Nucleus accumbens (tissue), 56 donors: ENCODE measurements around the gene HEATR9.

ENCODE experiments used
- DNase-seq, 56 donors: peaks; one replicate each; lab custom pipeline; 2025; lab: John Stamatoyannopoulos, UW

Gene HEATR9

DNA sequence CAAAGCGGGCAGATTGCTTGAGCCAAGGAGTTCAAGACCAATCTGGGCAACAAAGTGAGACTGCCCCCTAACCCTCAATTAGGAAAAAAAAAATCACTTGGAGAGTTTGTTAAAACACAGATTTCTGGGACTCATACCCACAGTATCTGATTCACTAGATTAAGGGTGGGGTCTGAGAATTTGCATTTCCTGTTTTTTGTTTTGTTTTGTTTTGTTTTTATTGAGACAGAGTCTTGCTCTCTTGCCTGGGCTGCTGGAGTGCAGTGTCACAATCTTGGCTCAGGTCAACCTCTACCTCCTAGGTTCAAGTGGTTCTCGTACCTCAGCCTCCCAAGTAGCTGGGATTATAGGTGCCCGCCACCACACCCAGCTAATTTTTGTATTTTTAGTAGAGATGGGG, 1.1 kb downstream of the HEATR9 start:
- no peak for DNase-seq

DNA sequence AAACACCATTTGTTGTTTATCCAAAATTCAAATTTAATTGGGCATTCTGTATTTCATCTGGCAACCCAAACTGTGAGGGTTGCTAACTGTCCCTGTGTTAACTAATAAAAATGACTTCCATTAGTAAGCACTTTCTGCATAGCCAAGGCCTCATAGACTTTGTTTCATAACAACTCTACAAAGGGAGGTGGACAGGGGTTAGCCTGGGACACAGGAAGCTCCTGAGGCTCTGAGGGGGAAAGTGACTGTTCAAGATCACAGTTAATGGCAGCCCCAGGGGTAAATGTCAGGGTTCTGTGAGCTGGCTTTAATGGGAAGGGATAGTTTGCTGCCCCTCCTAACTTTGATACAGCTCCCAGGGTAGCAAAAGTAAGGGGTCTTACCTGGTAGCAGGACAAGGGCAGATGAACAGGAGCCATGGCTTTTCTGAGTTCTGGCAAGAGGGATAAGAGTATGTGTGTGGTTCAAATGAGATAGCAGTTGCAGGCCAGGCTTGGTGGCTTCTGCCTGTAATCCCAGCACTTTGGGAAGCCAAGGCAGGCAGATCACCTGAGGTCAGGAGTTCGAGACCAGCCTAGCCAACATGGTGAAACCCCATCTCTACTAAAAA, 2.2 kb downstream of the HEATR9 start:
- DNase-seq: no peak

DNA sequence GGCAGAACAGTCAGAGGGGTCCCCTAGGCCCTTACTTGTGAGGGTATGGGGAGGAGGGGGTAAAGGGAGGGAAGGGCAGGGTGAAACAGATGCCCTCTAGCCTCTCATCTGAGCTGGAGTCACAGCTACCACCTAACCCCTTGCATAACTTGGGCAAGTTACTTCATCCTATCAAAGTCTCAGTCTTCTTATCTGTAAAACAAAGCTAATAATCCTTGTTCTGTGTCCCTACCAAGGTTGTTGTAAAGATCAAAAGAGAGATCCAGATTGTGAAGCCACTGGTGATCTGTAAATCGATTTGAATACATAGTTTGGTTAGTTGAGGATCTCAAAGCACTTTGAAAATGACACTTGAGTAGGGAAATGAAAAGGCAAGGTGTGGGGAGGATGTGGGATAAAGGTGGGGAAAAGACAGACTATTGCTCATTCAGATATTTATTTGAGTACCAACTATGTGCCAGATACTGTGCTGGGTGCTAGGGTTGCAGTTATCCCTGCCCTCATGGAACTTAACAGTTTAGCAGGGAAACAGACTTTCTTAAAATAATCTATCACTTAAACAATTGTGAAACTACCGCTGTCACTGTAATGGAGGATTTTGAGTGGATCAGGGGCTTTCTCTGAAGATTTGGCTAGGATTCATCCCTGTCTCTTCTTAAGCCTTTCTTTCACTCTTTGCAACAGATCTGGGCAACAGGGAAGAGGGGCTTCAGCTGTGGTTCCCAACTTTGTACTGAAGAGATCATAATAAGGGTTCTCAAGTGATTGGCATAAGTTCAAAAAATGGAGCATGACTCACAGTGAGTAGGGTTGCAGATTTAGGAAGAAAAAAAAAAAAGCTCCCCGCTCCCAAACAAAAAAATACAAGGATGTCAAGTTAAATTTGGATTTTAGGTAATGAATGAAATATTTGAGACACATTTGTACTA, 3.0 kb downstream of the HEATR9 start:
- DNase-seq: no peak

DNA sequence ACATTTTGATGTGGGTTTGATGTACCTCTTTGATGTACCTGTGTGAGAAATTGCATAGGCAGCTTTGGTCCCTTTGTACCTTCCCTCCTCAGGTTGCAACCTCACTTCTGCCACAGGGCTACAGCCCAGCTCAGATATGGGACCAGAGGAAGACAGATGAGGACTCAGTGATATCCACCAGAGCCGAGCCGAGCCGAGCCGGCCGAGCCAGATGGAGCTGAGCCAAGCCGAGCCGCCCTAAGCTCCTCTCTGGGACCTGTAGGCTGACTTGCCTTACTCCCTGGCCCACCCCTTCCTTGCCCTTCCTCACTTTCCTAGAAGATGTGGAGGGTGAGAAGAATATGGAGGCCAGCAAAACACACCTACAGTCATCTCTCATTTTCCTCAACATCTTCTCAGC, 3.8 kb downstream of the HEATR9 start:
- no peak for DNase-seq

DNA sequence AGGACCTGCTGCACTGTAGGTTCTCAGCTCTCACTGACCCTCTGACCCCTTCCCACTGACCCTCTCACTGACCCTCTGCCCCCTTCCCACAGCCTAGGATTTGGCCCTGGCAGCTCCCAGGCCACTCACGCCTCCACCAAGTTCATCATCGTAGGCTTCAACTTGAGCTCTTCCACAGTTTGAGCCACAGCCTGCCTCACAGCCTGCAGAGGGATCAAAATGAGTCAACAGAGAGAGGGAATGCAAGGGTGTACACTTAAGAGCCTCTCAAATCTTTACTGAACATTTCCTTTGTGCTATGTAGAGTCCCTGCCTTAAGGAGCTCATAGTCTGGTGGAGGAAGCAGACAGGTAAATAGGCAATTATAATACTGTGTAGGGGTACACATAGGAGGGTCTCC, 12.1 kb downstream of the HEATR9 start:
- DNase-seq: no peak

DNA sequence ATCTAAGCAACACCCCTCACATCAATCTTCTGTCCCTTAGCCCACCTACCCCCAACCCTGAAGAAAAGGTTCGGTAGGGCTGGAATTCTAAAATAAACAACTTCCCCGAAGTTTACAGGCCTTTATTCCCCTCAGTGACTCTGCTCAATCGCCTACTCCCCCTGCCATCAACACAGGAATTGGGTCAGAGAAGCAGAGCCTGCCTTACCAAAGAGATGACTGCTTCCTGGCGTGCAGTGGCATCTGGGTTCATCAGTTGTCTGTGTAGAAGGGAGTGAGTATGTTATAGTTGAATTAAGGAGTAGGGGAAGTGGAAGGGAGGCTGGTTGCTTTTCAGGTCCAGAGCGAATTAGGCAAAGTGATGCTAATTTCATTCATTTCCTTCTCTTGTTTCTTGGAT, 12.7 kb downstream of the HEATR9 start:
- DNase-seq: no peak

DNA sequence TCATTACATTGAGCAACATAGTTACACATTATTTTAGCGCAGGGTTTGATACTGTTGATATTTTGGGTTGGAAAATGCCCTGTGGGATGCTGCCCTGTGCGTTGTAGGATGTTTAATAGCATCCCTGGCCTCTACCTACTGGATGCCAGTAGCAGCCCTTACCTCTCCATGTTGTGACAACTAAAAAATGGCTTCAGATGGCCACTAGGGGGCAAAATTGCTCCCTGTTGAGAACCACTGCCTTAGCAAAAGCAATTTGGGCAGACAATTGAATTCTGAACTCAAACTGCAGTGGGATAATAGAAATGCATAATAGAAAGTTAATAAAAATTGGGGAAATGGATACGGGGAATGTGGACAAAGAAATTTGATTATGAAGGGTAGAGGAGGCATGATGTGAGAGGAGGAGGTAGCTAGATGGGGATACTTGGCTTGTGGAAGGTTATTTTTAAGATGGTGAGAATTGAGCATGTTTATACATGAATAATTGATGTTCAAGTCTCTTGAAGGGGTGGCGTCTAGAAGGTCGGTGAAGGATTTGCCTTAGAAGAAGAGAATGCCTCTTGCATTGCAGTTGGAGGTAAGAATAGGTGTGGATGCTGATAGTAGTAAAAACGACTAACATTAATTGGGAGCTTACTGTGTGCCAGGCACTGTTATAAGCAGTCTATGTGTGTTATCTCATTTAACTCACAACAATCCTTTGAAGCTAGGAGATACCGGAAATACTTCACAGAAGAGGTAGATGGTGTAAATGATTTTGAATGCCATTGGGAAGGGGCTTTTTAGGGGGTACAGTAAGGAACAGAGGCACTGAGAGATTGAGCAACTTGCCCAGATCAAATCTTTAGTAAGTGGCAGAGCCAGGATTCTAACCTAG, 19.0 kb downstream of the HEATR9 start:
- peak in 20 of 56 donors; percentile 1 to 57 (median 15) for DNase-seq

DNA sequence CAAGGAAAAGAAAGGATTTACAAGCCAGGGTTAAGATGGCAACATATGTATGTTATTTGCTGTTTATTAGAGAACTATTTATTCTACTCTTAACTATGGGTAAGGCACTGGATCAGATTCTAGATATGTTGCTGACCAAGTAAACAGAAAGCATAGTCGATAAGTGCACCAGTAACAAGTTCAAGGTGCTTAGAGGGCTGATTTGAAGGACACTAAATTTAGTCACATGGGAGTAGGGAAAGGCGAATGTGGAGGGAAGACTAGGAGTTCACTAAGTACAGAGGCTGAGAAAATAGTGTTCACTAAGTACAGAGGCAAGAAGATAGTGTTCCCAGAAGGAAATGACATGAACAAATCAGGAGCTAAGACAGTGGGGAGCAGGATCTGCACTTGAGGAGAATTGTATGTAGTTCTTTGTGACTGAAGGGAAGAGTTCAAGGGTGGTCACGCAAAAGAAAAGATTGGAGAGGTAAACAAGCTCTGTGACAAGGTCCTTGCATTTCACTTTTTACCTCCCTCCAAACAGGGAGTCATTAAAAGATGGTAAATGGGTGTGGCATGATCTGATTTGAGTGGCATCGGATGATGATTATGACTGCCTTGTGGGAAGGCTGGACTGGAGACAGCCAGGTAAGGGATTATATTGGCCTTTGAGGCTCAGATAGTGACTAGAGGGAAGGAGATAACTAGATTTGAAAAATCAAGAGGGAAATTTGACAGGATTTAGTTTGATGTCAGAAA, 20.9 kb downstream of the HEATR9 start:
- DNase-seq: no peak

DNA sequence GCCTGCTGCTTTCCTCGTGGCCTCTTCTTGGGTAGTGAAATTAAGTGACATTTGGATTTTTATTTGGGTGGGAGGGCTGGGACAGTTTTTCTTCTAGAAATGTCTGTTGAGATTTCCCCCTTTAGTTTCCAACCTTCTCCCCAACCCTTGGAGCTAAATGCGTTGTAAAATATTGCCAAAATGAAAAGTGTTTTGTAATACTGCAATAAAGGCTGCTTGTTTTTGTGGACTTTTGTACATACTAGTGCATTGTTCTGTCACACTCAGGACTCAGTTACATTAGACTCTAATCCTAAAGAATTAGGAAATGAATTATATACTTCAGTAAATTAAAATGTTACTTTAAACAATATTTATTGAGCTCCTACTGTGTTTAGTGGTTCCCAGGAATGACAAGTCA, 21.7 kb downstream of the HEATR9 start:
- no peak for DNase-seq

DNA sequence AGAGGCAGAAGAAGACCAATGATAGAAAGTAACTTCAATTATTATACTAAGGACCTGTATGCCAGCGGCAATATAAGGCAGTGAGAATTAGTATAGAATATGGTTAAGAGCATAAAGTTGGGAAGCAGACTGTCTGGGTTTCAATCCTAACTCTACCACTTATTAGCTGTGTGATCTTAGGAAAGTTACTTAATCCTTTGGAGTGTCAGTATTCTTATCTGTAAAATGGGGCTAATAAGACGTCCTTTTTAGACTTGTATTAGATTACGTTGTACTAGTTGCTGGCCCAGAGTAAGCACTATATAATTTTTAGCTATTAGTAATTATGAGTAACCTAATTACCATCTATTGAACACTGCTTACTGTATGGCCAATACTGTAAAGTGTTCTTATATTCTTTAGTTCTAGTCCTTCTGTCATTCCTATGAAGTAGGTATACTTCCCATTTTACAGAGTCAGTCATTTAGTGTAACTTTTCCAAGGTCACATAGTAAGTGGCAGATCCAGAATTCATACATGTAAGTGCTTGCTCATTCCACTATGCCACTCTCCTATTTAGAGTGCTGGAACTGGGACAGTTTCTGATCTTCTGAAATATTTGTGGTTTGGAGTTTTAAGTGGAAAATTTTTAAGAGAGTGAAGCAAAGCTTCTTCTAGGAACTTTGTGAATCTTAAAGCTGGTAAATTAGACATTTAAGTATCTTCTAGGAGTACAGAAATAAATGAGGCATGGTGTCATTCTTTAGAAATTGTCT, 22.5 kb downstream of the HEATR9 start:
- no peak for DNase-seq

DNA sequence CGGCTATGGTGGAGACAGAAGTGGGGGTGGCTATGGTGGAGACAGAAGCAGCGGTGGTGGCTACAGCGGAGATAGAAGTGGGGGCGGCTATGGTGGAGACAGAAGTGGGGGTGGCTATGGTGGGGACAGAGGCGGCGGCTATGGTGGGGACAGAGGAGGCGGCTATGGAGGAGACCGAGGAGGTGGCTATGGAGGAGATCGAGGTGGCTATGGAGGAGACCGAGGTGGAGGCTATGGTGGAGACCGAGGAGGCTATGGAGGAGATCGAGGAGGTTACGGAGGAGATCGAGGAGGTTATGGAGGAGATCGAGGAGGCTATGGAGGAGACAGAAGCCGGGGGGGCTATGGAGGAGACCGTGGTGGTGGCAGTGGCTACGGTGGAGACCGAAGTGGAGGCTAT, 24.1 kb downstream of the HEATR9 start:
- no peak for DNase-seq

DNA sequence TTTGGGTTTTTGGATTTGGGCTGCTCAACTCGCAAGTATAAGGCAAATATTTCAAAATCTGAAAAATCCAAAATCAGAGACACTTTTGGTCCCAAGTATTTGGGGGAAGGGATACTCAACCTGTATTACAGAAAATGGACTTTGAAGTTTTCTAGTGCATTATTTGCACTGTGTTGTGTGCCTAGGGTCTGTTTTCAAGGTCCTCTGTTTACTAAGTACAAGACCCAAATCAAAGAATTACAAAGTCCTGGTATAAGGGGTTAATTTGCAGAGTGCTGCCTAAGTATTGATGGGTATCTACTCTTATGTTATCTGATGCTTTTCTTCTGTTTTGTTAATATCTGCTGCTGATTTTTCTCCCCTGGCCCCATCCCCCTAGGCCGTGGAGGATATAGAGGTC, 25.0 kb downstream of the HEATR9 start:
- DNase-seq: no peak

DNA sequence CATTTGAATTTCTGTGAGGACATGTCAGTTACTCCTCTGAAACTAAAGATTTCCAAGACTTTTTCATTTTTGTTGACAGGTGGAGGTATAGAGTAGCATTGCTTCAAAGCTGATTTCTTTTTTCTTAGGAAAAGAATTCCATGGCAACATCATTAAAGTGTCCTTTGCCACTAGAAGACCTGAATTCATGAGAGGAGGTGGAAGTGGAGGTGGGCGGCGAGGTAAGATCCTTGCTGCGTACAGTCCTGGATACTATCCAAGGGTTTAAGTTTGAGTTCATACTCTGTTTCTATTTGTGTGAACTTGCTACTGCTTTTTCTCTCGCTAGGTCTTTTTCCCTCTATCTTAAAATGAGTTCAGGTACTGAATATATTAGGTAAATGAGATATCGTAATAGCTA, 26.5 kb downstream of the HEATR9 start:
- DNase-seq: peak in 4 of 56 donors; percentile 2 to 24 (median 17)

DNA sequence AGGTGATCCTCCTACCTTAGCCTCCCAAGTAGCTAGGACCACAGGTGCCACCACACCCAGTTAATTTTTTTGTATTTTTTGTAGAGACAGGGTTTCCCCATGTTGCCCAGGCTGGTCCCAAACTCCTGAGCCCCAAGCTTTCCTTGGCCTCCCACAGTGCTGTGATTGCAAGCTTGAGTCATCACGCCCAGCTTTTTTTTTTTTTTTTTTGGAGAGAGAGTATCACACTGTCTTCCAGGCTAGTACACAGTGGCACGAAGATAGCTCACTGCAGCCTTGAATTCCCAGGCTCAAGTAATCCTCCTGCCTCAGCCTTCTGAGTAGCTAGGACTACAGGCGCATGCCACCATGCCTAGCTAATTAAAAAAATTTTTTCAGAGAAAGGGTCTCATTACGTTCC, 27.2 kb downstream of the HEATR9 start:
- peak in 1 of 56 donors; percentile 8 for DNase-seq

DNA sequence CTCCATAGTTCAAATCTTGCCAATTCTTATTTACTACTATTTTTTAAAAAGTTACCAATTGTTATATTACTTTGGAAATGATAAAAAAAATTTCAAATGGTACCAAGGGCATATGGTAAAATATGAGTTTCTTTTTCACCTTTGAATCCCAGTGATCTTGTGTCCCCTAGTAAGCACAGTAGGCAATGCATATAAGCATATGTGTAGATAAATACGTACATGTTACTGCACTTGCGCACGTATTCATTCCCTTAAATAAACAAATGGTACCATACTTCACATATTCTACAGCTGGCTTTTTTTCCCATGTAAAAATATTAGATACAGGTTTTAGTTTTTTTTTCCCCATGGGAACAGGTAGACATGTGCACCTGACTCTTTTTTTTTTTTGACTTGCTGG, 27.6 kb downstream of the HEATR9 start:
- no peak for DNase-seq

DNA sequence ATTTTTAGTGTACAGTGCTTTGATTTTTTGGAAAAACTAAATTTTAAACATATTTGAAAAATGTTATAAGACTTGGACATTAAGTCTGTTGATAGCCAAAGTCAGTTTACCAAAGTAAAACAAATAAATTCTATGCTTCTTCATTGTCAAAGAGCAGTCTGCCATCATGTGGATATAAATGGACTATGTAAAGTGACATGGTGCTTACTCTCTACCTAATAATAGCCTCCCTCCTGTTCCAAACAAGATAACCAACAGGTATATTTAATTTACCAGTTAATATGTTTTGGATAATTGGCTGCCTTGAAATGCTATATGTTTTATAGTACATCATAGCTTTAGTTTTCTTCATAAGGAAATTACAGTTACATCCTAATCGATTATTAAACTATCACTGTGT, 43.5 kb downstream of the HEATR9 start:
- DNase-seq: no peak

DNA sequence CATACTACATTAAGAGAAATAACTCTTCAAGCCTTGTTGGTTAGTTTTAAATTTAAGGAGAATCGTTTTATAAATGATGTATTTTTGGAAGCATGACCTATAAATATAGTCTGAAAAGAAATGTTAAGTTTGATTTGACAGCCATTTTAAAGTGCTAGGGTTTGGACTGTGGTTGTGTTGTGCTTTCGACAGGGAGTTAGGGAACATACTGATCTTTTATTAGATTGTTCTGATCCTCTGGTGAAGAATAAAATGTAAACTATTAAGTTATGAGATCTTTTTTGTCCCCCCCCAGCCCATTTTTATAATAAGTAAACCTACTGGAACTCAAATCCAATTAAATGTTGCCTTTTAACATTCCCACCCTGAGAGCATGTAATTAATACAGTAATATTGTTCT, 47.4 kb downstream of the HEATR9 start:
- DNase-seq: no peak

DNA sequence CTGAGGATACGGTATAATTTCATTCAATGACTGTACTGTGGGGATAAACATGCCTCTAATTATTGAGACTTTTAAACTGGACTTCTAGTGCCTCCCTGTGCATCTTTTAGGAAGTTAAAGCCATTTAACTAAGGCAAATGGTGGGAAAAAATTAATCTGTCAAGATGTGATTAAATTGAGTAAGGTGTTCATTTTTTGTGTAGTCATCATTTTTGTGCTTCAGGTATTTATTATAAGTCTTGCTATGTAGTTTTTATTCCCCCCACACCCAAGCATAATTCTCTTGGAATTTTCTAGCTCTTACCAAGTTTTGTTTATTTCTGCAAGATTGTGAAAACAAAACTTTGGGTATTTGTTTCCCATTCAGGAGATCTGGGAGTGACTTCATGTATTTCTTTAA, 49.2 kb downstream of the HEATR9 start:
- no peak for DNase-seq

DNA sequence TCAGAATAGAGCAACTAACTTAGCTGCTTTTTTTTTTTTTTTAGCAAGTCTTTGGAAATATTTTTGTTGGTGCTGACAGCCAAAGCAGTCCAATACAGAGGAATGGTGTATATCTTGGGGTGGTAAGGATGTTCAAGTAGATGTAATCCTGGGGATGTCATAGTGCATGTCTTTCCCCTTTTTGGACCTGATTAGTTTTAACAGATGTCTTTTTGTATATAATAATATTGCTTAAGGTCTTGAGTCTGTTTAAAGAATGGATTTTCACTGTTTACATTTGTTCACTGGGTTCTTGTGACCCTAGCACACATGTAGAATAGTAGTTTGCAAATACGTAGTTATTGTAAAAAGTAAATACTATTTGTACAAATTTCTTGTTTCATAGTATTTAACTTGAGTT, 51.5 kb downstream of the HEATR9 start:
- no peak for DNase-seq

DNA sequence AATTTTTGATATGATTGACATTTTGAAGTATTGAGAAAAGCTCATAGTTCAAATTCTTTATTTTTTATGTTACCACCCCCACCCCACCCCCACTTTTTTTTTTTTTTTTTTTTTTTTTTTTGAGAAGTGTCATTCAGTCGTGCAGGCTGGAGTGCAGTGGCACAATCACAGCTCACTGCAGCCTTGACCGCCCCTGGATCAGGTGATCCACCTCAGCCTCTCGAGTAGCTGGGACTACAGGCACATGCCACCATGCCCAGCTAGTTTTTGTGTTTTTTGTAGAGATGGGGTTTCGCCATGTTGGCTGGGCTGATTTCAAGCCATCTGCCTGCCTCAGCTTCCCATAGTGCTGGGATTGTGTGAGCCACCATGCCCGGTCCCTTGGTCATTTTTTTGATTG, 52.0 kb downstream of the HEATR9 start:
- no peak for DNase-seq
